ENCODE data around the gene ZBTB6.

GRCh38 chr9:122879443-122879842 is 33.7 kb downstream of the ZBTB6 start:
- TF ChIP-seq POLR2A (IDR thresholded peaks at IDR 0.05; ENCODE audit: low read depth, low read length) (no peak), CTCF (conservative IDR thresholded peaks at IDR 0.05; ENCODE audit: low read depth, low read length) (no peak), RFX5 (IDR thresholded peaks at IDR 0.05; ENCODE audit: low read depth, low read length) (no peak), MAFK (IDR thresholded peaks at IDR 0.05; ENCODE audit: low read depth, low read length) (no peak), MXI1 (IDR thresholded peaks at IDR 0.05; ENCODE audit: borderline replicate concordance, low read depth, low read length) (no peak), MAZ (IDR thresholded peaks at IDR 0.05; ENCODE audit: borderline replicate concordance, low read depth, low read length) (no peak), RCOR1 (IDR thresholded peaks at IDR 0.05; ENCODE audit: insufficient replicate concordance, low read length) (no peak), RAD21 (IDR thresholded peaks at IDR 0.05; ENCODE audit: low read length) (no peak), BHLHE40 (IDR thresholded peaks at IDR 0.05; ENCODE audit: low read depth, low read length) (no peak), FOS (IDR thresholded peaks at IDR 0.05; ENCODE audit: low read depth, low read length) (no peak)
- TF ChIP-seq, protein P1, sequence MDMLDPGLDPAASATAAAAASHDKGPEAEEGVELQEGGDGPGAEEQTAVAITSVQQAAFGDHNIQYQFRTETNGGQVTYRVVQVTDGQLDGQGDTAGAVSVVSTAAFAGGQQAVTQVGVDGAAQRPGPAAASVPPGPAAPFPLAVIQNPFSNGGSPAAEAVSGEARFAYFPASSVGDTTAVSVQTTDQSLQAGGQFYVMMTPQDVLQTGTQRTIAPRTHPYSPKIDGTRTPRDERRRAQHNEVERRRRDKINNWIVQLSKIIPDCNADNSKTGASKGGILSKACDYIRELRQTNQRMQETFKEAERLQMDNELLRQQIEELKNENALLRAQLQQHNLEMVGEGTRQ (IDR thresholded peaks at IDR 0.05; ENCODE audit: low read depth, low read length) = no peak

Measured in IMR-90 (cell line).